Astrocyte of the hippocampus (primary cell): ENCODE data around the gene BRCC3.

ENCODE experiments used
- DNase-seq: peaks from one replicate; pipeline ENCODE4 v3.0.0; 2011; ENCODE audit warnings: low read depth, low spot score

The BRCC3 gene

DNA sequence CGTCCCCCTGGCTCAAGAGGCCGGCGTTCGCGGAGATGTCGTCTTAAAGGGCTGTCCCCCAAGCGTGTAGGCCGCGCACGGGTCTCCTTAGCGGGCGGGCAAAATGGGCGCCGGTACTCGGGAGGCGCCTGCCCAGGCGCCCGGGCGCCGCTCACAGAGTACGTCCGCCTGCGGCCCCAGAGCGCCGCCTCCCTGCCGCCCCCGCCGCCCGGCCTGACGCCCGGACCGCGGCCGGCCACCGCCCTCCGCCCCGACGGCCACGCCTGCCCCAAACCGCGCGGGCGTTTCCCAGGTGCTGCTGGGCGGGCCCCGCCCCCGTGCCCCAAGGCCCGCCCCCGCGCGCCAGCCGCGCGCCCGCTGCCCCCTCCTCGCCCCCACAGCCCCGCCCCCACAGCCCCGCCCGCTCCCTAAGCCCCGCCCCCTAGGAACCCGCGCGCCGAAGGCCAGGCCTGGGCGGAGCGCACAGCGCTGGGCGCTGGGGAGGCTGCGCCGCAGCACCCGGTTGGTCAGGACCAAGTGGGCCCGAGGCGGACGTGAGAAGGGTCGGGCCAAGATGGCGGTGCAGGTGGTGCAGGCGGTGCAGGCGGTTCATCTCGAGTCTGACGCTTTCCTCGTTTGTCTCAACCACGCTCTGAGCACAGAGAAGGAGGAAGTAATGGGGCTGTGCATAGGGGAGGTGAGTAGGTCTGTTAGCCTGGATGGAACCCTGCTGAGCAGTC is at the start of gene BRCC3, which contains the start of the genes CMC4 and MTCP1:
Gene BRCC3, plus strand, starts transcription at position 534 of the 719 bp plus-strand sequence. Its CDS starts 20 bp downstream, at position 554.
Gene CMC4, minus strand, starts transcription at position 162 of the 719 bp plus-strand sequence. CDS start 7,113 bp downstream, outside the sequence.
Gene MTCP1, minus strand, starts transcription at position 162 of the 719 bp plus-strand sequence. CDS start 5,126 bp downstream, outside the sequence.
- peak; percentile 89 for DNase-seq

GRCh38 chrX:155022585-155022984 is 48.7 kb upstream of the BRCC3 start, which contains the start of gene F8:
F8 (minus strand) TSS chrX:155022723; CDS start chrX:155022552, 171 bp downstream.
- no peak for DNase-seq

DNA sequence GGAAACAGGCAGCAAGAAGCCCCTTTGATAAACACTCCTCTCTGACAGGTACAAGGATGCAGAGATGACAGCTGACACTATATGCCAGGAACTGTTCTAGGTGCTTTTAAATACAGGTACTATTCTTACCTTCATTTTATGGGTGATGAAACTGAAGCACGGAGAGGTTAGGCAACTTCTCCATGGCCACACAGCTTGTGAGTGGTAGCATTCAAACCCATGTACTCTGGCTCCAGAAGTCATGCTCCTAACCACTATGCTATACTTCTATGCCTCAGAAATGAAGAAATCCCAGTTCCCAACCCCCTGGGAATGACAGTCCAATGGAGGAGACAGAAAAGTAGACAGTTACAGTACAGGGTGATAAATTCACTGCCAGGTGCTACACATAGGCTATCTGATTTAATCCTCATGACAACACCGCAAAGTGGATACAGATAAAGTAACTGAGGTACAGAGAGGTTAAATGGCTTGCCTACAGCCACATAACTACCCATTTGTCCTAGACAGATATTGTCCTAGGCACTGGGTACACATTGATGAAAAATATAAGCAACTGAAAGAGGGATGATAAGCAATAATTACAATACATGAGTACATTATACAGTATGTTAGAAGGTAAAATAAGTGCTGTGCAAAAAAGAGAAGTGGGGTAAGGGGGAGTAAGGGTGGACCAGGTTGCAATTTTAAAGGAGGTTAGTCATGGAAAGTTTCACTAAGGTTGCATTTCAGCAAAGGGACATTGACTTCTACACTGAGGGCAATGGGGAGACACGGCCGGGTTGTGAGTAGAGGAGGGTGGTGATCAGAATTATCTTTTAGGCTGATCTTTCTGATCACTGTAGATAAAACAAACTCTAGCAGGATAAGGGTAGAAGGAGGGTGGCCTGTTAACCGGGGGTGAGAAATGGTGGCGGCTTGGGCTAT is 47.1 kb upstream of the BRCC3 start:
- DNase-seq = no peak

GRCh38 chrX:155026420-155026726 is 44.9 kb upstream of the BRCC3 start:
- no peak for DNase-seq

DNA sequence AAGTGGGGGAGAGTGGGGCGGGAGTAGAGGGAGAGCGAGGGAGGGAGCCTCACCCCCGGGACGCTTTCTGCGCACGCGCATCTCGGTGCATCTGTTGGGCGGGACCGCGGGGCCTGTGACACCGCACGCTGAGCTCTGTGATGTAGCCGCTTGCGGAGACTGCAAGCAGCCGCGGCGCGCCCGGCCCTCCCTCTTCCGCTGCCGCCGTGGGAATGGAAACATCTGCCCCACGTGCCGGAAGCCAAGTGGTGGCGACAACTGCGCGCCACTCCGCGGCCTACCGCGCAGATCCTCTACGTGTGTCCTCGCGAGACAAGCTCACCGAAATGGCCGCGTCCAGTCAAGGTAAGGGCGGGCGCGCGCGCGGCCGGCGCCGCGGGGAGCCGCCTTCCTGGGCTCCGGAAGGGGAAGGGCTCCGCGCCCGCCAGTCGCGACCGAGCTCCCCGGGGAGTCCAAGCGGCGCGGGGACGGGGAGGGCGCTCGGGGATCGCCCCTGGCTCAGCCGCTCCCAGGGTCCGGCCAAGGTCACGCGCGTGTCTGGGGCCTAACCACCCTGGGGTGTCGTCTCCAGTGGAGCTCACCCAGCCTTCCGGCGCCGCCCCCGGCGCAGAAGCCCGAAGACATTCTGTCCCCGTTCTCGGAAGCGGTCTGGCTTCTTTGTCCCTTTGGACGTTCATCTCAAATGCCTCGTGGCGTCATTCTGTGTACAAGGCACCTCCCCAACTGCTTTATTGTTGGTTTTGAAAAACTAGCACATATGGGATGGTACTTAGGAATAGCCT is 44.4 kb upstream of the BRCC3 start, which contains the start of gene FUNDC2:
Gene FUNDC2, plus strand, starts transcription at position 118 of the 782 bp plus-strand sequence. Its CDS starts 95 bp downstream, at position 213.
- peak; percentile 95 for DNase-seq

- DNase-seq = peak; percentile 63
Measured at GRCh38 chrX:155027509-155028066, 43.7 kb upstream of the BRCC3 start.

DNA sequence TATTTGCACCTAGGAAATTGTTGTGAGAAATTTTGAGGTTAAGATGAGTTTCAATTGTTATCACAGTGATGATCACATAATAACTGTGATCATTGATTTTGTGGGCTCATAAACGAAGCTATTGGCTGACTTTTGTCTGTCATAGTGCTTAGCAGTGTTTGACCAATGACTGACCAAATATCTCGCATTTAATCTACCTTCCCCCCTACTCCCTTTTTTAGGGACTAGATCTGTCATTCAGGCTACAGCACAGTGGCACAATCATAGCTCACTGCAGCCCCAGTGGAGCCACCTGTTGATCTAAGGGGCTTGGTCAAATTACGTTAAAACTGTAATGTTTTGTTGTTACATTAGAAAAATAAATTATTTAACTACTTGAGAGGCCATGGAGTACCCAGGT is 43.2 kb upstream of the BRCC3 start:
- peak; percentile 1 for DNase-seq

DNA sequence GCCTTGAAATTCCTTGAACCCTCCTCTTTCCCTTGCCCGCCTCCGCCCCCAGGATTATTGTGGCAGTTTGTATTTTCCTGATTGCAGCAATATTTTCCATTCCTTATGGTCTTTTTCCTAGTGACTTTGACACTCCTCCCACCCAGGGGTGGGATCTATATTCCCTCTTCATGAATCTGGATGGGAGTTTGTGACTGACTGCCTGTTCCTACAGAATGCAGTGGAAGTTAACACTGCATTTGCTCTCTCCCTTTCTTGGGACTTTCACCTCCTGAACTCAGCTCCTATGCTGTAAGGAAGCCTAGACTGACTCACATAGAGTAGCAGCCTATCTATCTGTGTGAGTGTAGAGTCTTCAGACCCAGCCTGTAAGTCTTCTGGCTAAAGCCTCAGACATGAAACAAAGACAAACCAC is 42.4 kb upstream of the BRCC3 start:
- peak; percentile 50 for DNase-seq

- no peak for DNase-seq
Measured at GRCh38 chrX:155031657-155032056, 39.7 kb upstream of the BRCC3 start.

GRCh38 chrX:155035688-155036087 is 35.6 kb upstream of the BRCC3 start:
- no peak for DNase-seq

GRCh38 chrX:155046129-155046810 is 25.0 kb upstream of the BRCC3 start:
- no peak for DNase-seq

GRCh38 chrX:155046811-155047528 is 24.3 kb upstream of the BRCC3 start:
- DNase-seq = no peak

DNA sequence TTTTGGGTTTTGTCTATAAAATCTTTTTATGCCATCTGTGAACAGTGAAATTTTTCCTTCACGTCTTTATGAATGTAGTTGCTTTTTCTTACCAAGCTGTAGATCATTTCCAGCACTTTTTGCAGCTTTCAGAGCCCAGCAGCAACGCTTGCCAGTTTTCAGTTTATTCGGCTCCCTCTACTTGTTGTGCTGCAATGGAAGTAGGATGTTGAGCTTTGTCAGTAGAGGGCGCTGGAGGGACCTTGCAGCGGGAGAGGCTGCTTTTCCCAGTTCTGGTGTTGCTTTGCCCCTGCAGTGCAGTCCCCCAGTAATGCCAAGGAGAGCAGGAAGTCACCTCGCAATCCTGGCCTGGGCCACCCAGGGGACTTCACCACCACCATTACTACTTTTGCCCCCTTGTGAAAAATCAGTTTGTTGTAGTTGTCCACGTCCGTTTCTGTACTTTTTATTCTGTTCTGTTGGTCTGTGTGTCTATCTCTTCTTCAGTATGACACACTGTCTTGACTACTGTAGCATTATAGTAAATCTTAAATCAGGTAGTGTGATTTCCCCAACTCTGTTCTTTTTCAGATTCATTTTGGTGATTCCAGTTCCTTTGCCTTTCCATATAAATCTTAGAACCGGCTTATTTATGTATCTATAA is 22.2 kb upstream of the BRCC3 start:
- DNase-seq = peak; percentile 50

DNA sequence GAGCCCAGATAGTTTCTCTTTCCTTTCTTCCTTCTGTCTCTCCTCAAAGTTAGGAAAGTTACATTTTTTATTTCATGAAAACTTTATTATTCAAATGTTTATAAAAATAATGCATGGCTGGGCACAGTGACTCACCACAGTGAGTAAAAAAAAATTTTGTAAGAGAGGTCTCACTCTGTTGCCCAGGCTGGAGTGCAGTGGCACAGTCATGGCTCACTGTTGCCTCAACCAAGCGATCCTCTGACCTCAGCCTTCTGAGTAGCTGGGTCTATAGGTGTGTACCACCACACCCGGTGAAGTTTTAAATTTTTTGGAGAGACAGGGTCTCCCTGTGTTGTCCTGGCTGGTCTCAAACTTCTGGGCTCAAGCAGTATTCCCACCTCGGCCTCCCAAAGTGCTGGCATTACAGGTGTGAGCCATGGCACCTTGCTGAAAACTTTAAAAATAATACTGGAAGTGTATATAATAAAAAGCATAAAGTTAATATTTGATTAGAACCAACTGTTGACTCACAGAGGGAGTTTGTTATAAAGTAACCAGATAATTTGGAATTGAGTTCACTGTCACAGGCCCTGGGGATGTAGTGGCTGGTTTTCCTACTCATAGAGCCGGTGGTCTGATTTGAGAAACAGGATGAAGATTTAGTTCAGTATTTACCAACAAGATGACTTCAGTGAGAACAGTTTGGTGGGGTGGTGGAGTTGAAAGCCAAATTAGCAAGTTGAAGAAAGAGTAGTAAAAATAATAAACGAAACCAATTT is 18.4 kb upstream of the BRCC3 start:
- DNase-seq = no peak

- no peak for DNase-seq
Measured at GRCh38 chrX:155053656-155054055, 17.7 kb upstream of the BRCC3 start.

GRCh38 chrX:155054255-155054654 is 17.1 kb upstream of the BRCC3 start:
- no peak for DNase-seq

- DNase-seq = no peak
Measured at GRCh38 chrX:155055494-155055893, 15.8 kb upstream of the BRCC3 start.

DNA sequence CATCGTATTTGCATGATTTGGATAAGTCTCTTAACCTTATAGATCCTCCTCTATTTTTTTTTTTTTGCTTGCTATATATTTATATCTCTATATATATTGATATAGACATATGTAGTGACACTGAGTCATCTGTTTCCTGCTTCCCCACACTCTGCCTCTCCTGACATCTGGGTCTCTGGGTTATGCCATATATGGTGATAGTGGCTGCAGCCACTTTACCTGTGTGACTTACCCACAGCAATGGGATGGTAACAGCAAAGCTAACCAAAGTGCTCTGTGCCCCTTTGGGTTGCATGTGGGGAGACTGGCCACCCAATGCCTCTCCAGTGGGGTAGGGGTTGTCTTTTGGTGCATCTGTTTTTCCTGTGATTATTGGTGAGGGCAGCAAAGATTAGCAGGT is 14.8 kb upstream of the BRCC3 start:
- no peak for DNase-seq
